MM.1S (cell line): ENCODE results near the gene MNAT1.

Experiments
- DNase-seq: peaks from one replicate; pipeline ENCODE4 v3.0.0-alpha.2; 2015
- H2AFZ ChIP-seq: fragments of 300-600 bp; sonication (generic); 2 replicates; pipeline ENCODE4 v1.6.0; 2016; ENCODE audit warnings: antibody characterized with exemption, low read length
- H3F3A ChIP-seq: fragments of 300-600 bp; sonication (generic); 2 replicates; pipeline ENCODE4 v1.6.1; 2016; ENCODE audit warnings: mild to moderate bottlenecking, antibody characterized with exemption, low read length, moderate library complexity, mixed read lengths; ENCODE audit not compliant: insufficient read depth
- H3K27ac ChIP-seq: fragments of 300-600 bp; sonication (generic); 2 replicates; pipeline ENCODE4 v1.5.1; 2016; ENCODE audit warnings: mild to moderate bottlenecking, low read length
- H3K27me3 ChIP-seq: fragments of 300-600 bp; sonication (generic); replicated peaks from 2 replicates; pipeline ENCODE4 v1.6.0; 2016; ENCODE audit warnings: low read length; ENCODE audit not compliant: insufficient read depth
- H3K36me3 ChIP-seq: fragments of 300-600 bp; sonication (generic); replicated peaks from 2 replicates; pipeline ENCODE4 v1.6.1; 2016; ENCODE audit warnings: mild to moderate bottlenecking, low read length, mixed read lengths; ENCODE audit not compliant: insufficient read depth
- H3K4me1 ChIP-seq: fragments of 300-600 bp; sonication (generic); 2 replicates; pipeline ENCODE4 v1.6.1; 2016; ENCODE audit warnings: low read length, mixed read lengths
- H3K4me2 ChIP-seq: fragments of 300-600 bp; sonication (generic); 2 replicates; pipeline ENCODE4 v1.6.0; 2016; ENCODE audit warnings: low read depth, low read length
- H3K4me3 ChIP-seq: fragments of 300-600 bp; sonication (generic); 2 replicates; pipeline ENCODE4 v1.5.1; 2016; ENCODE audit warnings: low read length, mixed read lengths
- H3K79me2 ChIP-seq: fragments of 300-600 bp; sonication (generic); 2 replicates; pipeline ENCODE4 v1.6.1; 2016; ENCODE audit warnings: mixed run types, low read length, mixed read lengths
- H3K9ac ChIP-seq: fragments of 300-600 bp; sonication (generic); 2 replicates; pipeline ENCODE4 v1.6.1; 2016; ENCODE audit warnings: low read length, mixed read lengths
- H3K9me2 ChIP-seq: fragments of 300-600 bp; sonication (generic); replicated peaks from 2 replicates; pipeline ENCODE4 v1.6.1; 2016; ENCODE audit warnings: mild to moderate bottlenecking, low read length, mixed read lengths; ENCODE audit not compliant: insufficient read depth
- H3K9me3 ChIP-seq: fragments of 300-600 bp; sonication (generic); replicated peaks from 2 replicates; pipeline ENCODE4 v1.6.1; 2016; ENCODE audit warnings: mild to moderate bottlenecking, low read length, mixed read lengths; ENCODE audit not compliant: insufficient read depth
- H4K20me1 ChIP-seq: fragments of 300-600 bp; sonication (generic); 2 replicates; pipeline ENCODE4 v1.6.1; 2016; ENCODE audit warnings: mild to moderate bottlenecking, low read length, moderate library complexity, mixed read lengths; ENCODE audit not compliant: insufficient read depth
- CTCF ChIP-seq: fragments of 300-600 bp; sonication (generic); IDR thresholded peaks from 2 replicates; pipeline ENCODE4 v1.5.1; 2016; ENCODE audit warnings: antibody characterized with exemption, low read length, mixed read lengths
- EZH2 ChIP-seq: fragments of 300-600 bp; sonication (generic); optimal IDR thresholded peaks from 2 replicates; pipeline ENCODE3; 2017; ENCODE audit warnings: low read depth, mild to moderate bottlenecking, antibody characterized with exemption, low read length, mixed read lengths
- EZH2phosphoT487 ChIP-seq: fragments of 300-600 bp; sonication (generic); IDR thresholded peaks from 2 replicates; pipeline ENCODE4 v1.6.1; 2018; ENCODE audit warnings: antibody characterized with exemption, low read length

MNAT1 gene

GRCh38 chr14:60943637-60944032, 209.1 kb downstream of the MNAT1 start:
- Histone ChIP-seq H3F3A (no peaks in the 10 kb centered on the region), H3K27ac (no peak overlapping the region), H3K36me3 (no peaks in the 10 kb centered on the region), H3K4me3 (no peak overlapping the region), H3K27me3 (no peaks in the 10 kb centered on the region), H3K4me2 (no peak overlapping the region), H4K20me1 (no peaks in the 10 kb centered on the region), H2AFZ (no peak overlapping the region), H3K4me1 (no peaks in the 10 kb centered on the region), H3K79me2 (no peaks in the 10 kb centered on the region), H3K9ac (no peak overlapping the region), H3K9me2 (no peaks in the 10 kb centered on the region), H3K9me3 (no peaks in the 10 kb centered on the region)
- no peak for DNase-seq
- TF ChIP-seq EZH2 (no peak), EZH2phosphoT487 (no peak), CTCF (no peak)

GRCh38 chr14:60944204-60944603, 209.6 kb downstream of the MNAT1 start:
- TF ChIP-seq CTCF, result no peak
- Histone ChIP-seq H3K4me1 (no peaks in the 10 kb centered on the region), H4K20me1 (no peaks in the 10 kb centered on the region), H3K4me2 (no peak overlapping the region), H3K27ac (no peak overlapping the region), H3K27me3 (no peaks in the 10 kb centered on the region), H3F3A (no peaks in the 10 kb centered on the region), H3K9me3 (no peaks in the 10 kb centered on the region), H3K9ac (no peak overlapping the region), H3K79me2 (no peaks in the 10 kb centered on the region), H3K36me3 (no peaks in the 10 kb centered on the region), H3K9me2 (no peaks in the 10 kb centered on the region), H3K4me3 (no peak overlapping the region), H2AFZ (no peak overlapping the region)
- DNase-seq, result no peak

GRCh38 chr14:60945984-60946383, 211.4 kb downstream of the MNAT1 start:
- Histone ChIP-seq H3K4me1 (no peaks in the 10 kb centered on the region), H3K9me3 (no peaks in the 10 kb centered on the region), H3K9ac (no peak overlapping the region), H3K36me3 (no peaks in the 10 kb centered on the region), H3K4me2 (no peak overlapping the region), H3K9me2 (no peaks in the 10 kb centered on the region), H3K79me2 (no peaks in the 10 kb centered on the region), H2AFZ (no peak overlapping the region), H3K27ac (no peak overlapping the region), H3F3A (no peaks in the 10 kb centered on the region), H4K20me1 (no peaks in the 10 kb centered on the region), H3K27me3 (no peaks in the 10 kb centered on the region), H3K4me3 (no peak overlapping the region)
- no peak for DNase-seq
- no peak for TF ChIP-seq EZH2phosphoT487
- no peak for TF ChIP-seq CTCF
- TF ChIP-seq EZH2, result no peak

GRCh38 chr14:60946773-60947172, 212.2 kb downstream of the MNAT1 start:
- TF ChIP-seq EZH2phosphoT487 (no peak), EZH2 (no peak), CTCF (no peak)
- Histone ChIP-seq H3K9me2 (no peaks in the 10 kb centered on the region), H3K4me2 (no peak overlapping the region), H3K27ac (no peak overlapping the region), H3K79me2 (no peaks in the 10 kb centered on the region), H3F3A (no peaks in the 10 kb centered on the region), H3K9me3 (no peaks in the 10 kb centered on the region), H3K9ac (no peak overlapping the region), H3K36me3 (no peaks in the 10 kb centered on the region), H3K4me3 (no peak overlapping the region), H2AFZ (no peak overlapping the region), H3K4me1 (no peaks in the 10 kb centered on the region), H4K20me1 (no peaks in the 10 kb centered on the region), H3K27me3 (no peaks in the 10 kb centered on the region)
- no peak for DNase-seq
